Gastrocnemius medialis (tissue), 4 donors: ENCODE measurements around the gene KRT77. TPM values are rescaled to one million over a fixed set of nuclear protein-coding genes. Genes with fewer than 3 reads are reported as not detected.

Experiments
- ATAC-seq, 2 donors: fragments of 150-250 bp; one replicate each; pipeline ENCODE4 v1.9.1; 2016
- DNase-seq, 2 donors: peaks; one replicate each; pipeline ENCODE4 v3.0.0-alpha.2; 2019
- H3K27ac ChIP-seq, 4 donors: fragments of 200-600 bp; sonication (generic); 1 replicate in 1 of 4; 2 replicates in 3 of 4; pipeline ENCODE4 v1.5.1; 2016 to 2018; ENCODE audit warnings: mild to moderate bottlenecking in 2 of 4, moderate library complexity in 1 of 4
- H3K27me3 ChIP-seq, 3 donors: fragments of 200-600 bp; sonication (generic) in 2 of 3; 1 replicate in 1 of 3; 2 replicates in 2 of 3; pipeline versions ENCODE4 v1.5.1 to v1.6.0; 2016 to 2019; ENCODE audit warnings: mild to moderate bottlenecking in 1 of 3, moderate library complexity in 1 of 3
- H3K36me3 ChIP-seq, 2 donors: fragments of 200-600 bp; sonication (generic) in 1 of 2; one replicate each; pipeline ENCODE4 v1.5.1; 2017 to 2018
- H3K4me1 ChIP-seq, 2 donors: fragments of 200-600 bp; sonication (generic) in 1 of 2; one replicate each; pipeline ENCODE4 v1.5.1; 2016 to 2017; ENCODE audit warnings: mild to moderate bottlenecking in 2 of 2
- H3K4me3 ChIP-seq, 4 donors: fragments of 200-600 bp; sonication (generic) in 3 of 4; 1 replicate in 1 of 4; 2 replicates in 3 of 4; pipeline ENCODE4 v1.5.1; 2016 to 2019; ENCODE audit warnings: mild to moderate bottlenecking in 2 of 4
- H3K9me3 ChIP-seq, 3 donors: fragments of 200-600 bp; sonication (generic) in 2 of 3; 1 replicate in 1 of 3; 2 replicates in 2 of 3; pipeline ENCODE4 v1.5.1; 2016 to 2019
- POLR2A ChIP-seq, 2 donors: fragments of 450-650 bp; IDR thresholded peaks; one replicate each; pipeline ENCODE4 v1.6.1; 2017; ENCODE audit warnings: antibody characterized with exemption in 2 of 2, mild to moderate bottlenecking in 2 of 2, moderate library complexity in 2 of 2
- in situ Hi-C, 4 donors: fragments of 200-750 bp; cut with MboI; loops; one replicate each; pipeline versions ENCODE4 v1.15.0 to v1.8.0; 2017; ENCODE audit warnings: low sequenced_read_pairs in 4 of 4
- intact Hi-C: fragments of 100-400 bp; cut with DNase I; formaldehyde crosslinking; loops from one replicate; pipeline ENCODE4 v1.15.1; 2023; ENCODE audit warnings: low total_unique reads
- total RNA-seq, 4 donors: library from RNA; depleted of rRNA; stranded (reverse); fragments of >200 nt; gene quantifications; one replicate each; pipeline versions ENCODE4 v1.1.0 to v1.2.3, GENCODE V29; 2016
- TF ChIP-seq, protein P1 (sequence below), 5 experiments: fragments of 450-650 bp in 3 of 5; fragments of 200-600 bp in 2 of 5; sonication (generic) in 2 of 5; IDR thresholded peaks in 4 of 5; conservative IDR thresholded peaks in 1 of 5; 1 replicate in 4 of 5; 2 replicates in 1 of 5; pipeline ENCODE4 v1.5.1; 2016 to 2019; ENCODE audit warnings: antibody characterized with exemption in 5 of 5, mild to moderate bottlenecking in 3 of 5, moderate library complexity in 3 of 5

KRT77 gene
- total RNA-seq, 4 donors from 2014 or later: not detected

DNA sequence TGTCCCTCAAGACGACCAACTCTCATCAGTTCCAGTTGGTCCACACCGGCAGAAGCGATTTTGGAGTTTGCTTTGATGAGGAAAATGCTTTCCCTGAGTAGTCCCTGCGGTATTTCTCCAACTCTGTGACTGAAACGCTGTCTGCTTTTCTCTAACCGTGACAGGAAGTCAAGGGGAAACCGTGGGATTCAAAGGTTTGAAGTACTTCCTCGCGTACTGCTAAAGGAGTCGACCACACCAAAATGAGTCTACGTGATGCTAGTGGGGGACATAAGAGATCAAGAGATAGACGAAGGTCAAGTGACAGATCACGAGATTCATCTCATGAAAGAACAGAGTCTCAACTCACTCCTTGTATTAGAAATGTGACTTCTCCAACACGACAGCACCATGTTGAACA lies 45.3 kb upstream of the KRT77 start:
- Histone ChIP-seq H3K27me3 (no peaks in the 10 kb centered on the region), H3K27ac (no peak overlapping the region), H3K36me3 (no peaks in the 10 kb centered on the region), H3K4me1 (no peaks in the 10 kb centered on the region), H3K9me3 (no peaks in the 10 kb centered on the region), H3K4me3 (no peak overlapping the region)
- intact Hi-C loops: no loop called here
- ATAC-seq: no peak
- no peak for DNase-seq
- TF ChIP-seq, protein P1, sequence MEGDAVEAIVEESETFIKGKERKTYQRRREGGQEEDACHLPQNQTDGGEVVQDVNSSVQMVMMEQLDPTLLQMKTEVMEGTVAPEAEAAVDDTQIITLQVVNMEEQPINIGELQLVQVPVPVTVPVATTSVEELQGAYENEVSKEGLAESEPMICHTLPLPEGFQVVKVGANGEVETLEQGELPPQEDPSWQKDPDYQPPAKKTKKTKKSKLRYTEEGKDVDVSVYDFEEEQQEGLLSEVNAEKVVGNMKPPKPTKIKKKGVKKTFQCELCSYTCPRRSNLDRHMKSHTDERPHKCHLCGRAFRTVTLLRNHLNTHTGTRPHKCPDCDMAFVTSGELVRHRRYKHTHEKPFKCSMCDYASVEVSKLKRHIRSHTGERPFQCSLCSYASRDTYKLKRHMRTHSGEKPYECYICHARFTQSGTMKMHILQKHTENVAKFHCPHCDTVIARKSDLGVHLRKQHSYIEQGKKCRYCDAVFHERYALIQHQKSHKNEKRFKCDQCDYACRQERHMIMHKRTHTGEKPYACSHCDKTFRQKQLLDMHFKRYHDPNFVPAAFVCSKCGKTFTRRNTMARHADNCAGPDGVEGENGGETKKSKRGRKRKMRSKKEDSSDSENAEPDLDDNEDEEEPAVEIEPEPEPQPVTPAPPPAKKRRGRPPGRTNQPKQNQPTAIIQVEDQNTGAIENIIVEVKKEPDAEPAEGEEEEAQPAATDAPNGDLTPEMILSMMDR (IDR thresholded peaks at IDR 0.05 in 4 of 5, conservative IDR thresholded peaks at IDR 0.05 in 1 of 5): no peak
- TF ChIP-seq POLR2A (IDR thresholded peaks at IDR 0.05): no peak
- in situ Hi-C loops: no loop called here

DNA sequence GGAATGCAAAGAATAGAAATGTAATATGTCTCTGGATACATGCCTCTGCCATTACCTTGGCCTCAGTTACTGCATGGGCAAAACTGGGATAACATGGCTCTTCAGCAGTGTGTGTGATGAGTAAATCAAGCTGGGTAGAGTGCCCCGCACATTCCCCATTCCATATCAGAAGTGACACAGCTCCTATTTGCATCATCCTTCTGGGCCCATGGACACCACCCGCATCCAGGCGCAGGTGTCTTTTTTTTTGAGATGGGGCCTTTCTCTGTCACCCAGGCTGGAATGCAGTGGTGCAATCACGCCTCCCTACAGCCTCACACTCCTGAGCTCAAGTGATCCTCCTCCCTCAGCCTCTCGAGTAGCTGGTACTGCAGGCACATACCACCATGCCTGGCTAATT lies 42.2 kb upstream of the KRT77 start:
- Histone ChIP-seq H3K4me3 (no peak overlapping the region), H3K4me1 (no peaks in the 10 kb centered on the region), H3K27ac (no peak overlapping the region), H3K9me3 (no peaks in the 10 kb centered on the region), H3K36me3 (no peaks in the 10 kb centered on the region), H3K27me3 (peaks cover 0 to 4% (median 0%) of the 10 kb centered on the region in 3 donors)
- intact Hi-C loops (no loop called here), in situ Hi-C loops (no loop called here)
- DNase-seq: no peak
- TF ChIP-seq, protein P1 (IDR thresholded peaks at IDR 0.05 in 4 of 5, conservative IDR thresholded peaks at IDR 0.05 in 1 of 5): no peak
- TF ChIP-seq POLR2A (IDR thresholded peaks at IDR 0.05): no peak
- ATAC-seq: no peak

DNA sequence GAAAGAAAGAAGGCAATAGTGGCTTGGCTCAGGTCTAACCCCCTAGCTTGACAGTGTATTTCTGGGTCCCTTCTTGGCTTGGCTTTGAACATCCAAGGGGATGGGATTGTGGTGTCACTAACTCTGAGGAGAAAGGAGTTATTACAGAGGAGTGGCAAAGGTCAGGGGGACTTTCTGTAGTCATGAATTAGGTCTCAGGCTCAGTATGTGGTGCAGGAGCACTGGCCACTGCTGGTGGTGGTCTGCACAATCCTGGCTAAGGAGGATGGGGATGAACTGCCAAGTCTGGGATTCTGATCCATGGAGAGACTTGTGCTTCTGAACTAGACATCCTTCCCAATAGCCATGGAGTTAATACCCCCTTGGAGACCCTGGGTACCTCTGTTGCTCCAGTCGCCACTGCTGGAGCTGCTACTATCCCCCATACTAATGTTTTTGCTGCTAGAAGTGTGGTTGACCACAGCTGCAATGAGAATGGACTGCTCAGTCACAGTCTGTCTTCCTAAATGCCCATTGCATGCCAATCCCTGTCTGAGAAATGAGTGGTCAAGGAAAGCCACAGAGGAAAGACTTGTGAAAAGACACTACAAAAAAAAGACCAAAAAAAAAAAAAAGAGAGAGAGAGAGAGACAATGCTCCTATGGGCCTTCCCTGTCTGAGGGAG lies 41.3 kb upstream of the KRT77 start:
- TF ChIP-seq POLR2A (IDR thresholded peaks at IDR 0.05): no peak
- TF ChIP-seq, protein P1 (IDR thresholded peaks at IDR 0.05 in 4 of 5, conservative IDR thresholded peaks at IDR 0.05 in 1 of 5): no peak
- Histone ChIP-seq H3K4me1 (no peaks in the 10 kb centered on the region), H3K36me3 (no peaks in the 10 kb centered on the region), H3K9me3 (no peaks in the 10 kb centered on the region), H3K27ac (no peak overlapping the region), H3K27me3 (peaks cover 0 to 4% (median 0%) of the 10 kb centered on the region in 3 donors), H3K4me3 (no peak overlapping the region)
- DNase-seq (no peak), ATAC-seq (no peak)
- intact Hi-C loops: no loop called here
- in situ Hi-C loops: no loop called here

DNA sequence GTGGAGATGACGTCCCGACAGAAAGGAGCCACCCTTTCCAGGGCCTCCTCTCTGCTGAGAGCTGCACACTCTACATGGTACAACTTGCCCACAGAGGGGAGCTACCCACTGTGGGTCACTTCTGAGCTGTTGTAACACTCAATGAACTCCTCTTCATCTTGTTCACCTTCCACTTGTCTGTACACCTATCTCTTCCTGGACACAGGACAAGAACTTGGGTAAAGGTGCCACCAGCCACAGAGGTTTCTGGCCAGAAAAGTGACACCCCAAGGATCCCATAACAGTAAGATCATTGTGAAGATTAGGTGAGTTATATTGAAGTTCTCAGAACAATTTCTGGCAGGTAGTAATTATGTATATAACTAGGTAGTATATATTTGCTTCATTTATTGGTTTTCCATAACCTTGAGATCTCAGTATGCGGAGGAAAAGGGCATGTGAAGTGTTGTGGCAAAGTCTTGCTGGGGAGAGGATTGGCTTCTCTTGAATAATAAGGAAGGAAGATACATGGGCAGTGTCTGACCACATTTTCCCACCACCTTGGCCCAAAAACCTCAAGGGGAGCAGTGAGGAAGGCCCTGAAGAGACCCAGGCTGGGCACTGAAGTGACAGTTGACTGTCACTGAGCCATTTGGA lies 39.6 kb upstream of the KRT77 start:
- TF ChIP-seq POLR2A (IDR thresholded peaks at IDR 0.05): no peak
- TF ChIP-seq, protein P1 (IDR thresholded peaks at IDR 0.05 in 4 of 5, conservative IDR thresholded peaks at IDR 0.05 in 1 of 5): no peak
- Histone ChIP-seq H3K4me1 (no peaks in the 10 kb centered on the region), H3K4me3 (no peak overlapping the region), H3K27me3 (peaks cover 0 to 4% (median 0%) of the 10 kb centered on the region in 3 donors), H3K9me3 (no peaks in the 10 kb centered on the region), H3K36me3 (no peaks in the 10 kb centered on the region), H3K27ac (no peak overlapping the region)
- ATAC-seq (no peak), DNase-seq (no peak)
- intact Hi-C loops (no loop called here), in situ Hi-C loops (no loop called here)
